Measurements from ENCODE around the gene PANK4. TPM values are rescaled to one million over a fixed set of nuclear protein-coding genes. Genes with fewer than 3 reads are reported as not detected.

The PANK4 gene
- total and polyA plus RNA-seq, 2 experiments from 2014 or later, result 18.5 to 21.3 TPM

DNA sequence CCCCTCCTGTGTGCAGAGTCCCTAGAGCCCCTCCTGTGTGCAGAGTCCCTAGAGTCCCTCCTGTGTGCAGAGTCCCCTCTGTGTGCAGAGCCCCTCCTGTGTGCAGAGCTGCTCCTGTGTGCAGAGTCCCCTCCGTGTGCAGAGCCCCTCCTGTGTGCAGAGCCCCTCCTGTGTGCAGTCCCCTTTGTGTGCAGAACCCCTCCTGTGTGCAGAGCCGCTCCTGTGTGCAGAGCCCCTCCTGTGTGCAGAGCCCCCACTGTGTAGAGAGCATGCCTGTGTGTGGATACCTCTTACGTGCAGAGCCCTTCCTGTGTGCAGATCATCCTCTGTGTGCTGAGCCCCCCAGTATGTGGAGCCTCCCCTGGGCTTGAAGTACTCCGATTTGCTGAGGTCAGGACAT lies 12.0 kb upstream of the PANK4 start:
- H2AFZ ChIP-seq, result no peak overlapping the region
- no peak overlapping the region for H3K4me3 ChIP-seq
- H3K36me3 ChIP-seq (replicated peaks; ENCODE audit: insufficient read depth, low read depth), result no peaks in the 10 kb centered on the region
- WGBS (ENCODE audit: low lambda C conversion rate, missing lambda C conversion rate), result 84% methylated on average over 4 of the region's 4 CpGs
- H3K9me3 ChIP-seq (ENCODE audit: low read depth), result no peaks in the 10 kb centered on the region
- H4K20me1 ChIP-seq (ENCODE audit: insufficient read depth, poor library complexity, severe bottlenecking), result no peaks in the 10 kb centered on the region
- TF ChIP-seq, protein P1, sequence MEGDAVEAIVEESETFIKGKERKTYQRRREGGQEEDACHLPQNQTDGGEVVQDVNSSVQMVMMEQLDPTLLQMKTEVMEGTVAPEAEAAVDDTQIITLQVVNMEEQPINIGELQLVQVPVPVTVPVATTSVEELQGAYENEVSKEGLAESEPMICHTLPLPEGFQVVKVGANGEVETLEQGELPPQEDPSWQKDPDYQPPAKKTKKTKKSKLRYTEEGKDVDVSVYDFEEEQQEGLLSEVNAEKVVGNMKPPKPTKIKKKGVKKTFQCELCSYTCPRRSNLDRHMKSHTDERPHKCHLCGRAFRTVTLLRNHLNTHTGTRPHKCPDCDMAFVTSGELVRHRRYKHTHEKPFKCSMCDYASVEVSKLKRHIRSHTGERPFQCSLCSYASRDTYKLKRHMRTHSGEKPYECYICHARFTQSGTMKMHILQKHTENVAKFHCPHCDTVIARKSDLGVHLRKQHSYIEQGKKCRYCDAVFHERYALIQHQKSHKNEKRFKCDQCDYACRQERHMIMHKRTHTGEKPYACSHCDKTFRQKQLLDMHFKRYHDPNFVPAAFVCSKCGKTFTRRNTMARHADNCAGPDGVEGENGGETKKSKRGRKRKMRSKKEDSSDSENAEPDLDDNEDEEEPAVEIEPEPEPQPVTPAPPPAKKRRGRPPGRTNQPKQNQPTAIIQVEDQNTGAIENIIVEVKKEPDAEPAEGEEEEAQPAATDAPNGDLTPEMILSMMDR (IDR thresholded peaks at IDR 0.05; ENCODE audit: poor library complexity), result no peak
- TF ChIP-seq EZH2phosphoT487 (IDR thresholded peaks at IDR 0.05; ENCODE audit: low read depth, severe bottlenecking, unreplicated experiment) (no peak), EZH2 (IDR thresholded peaks at IDR 0.05; ENCODE audit: borderline replicate concordance) (no peak)
- H3K27me3 ChIP-seq, result no peaks in the 10 kb centered on the region
- no peak overlapping the region for H3K4me2 ChIP-seq
- H3K4me1 ChIP-seq (ENCODE audit: insufficient read depth), result peaks cover 21% of the 10 kb centered on the region
- no peaks in the 10 kb centered on the region for H3K79me2 ChIP-seq
- no peak for DNase-seq (ENCODE audit: low spot score)
- no peaks in the 10 kb centered on the region for H3K9me2 ChIP-seq (replicated peaks; ENCODE audit: insufficient read depth)
- H3K27ac ChIP-seq, result no peak overlapping the region

DNA sequence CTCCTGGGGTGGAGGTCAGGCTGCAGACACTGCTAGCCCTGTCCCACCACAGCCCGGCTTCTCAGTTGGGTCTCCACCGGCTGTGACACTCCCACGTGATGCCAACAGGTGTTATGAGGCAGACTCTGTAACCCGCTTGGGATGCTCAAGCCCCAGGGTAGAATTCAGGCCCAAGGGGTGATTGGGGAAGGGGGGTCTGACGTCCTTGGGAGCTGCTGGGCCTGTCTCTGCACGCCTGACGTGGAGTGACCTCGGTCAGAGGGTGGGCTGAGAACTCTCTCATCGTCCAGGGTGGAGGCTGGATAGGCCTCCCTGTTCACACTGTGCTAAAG lies 11.4 kb upstream of the PANK4 start:
- Histone ChIP-seq H3K4me3 (no peak overlapping the region), H3K4me1 (ENCODE audit: insufficient read depth) (peaks cover 21% of the 10 kb centered on the region), H3K9me3 (ENCODE audit: low read depth) (no peaks in the 10 kb centered on the region), H3K27me3 (peaks cover 1% of the 10 kb centered on the region), H3K79me2 (no peaks in the 10 kb centered on the region), H3K9me2 (replicated peaks; ENCODE audit: insufficient read depth) (no peaks in the 10 kb centered on the region), H3K4me2 (no peak overlapping the region), H2AFZ (no peak overlapping the region), H4K20me1 (ENCODE audit: insufficient read depth, poor library complexity, severe bottlenecking) (no peaks in the 10 kb centered on the region), H3K27ac (no peak overlapping the region), H3K36me3 (replicated peaks; ENCODE audit: insufficient read depth, low read depth) (no peaks in the 10 kb centered on the region)
- TF ChIP-seq, protein P1 (IDR thresholded peaks at IDR 0.05; ENCODE audit: poor library complexity), result no peak
- TF ChIP-seq EZH2phosphoT487 (IDR thresholded peaks at IDR 0.05; ENCODE audit: low read depth, severe bottlenecking, unreplicated experiment), result no peak
- TF ChIP-seq EZH2 (IDR thresholded peaks at IDR 0.05; ENCODE audit: borderline replicate concordance), result no peak
- WGBS (ENCODE audit: low lambda C conversion rate, missing lambda C conversion rate), result 77% methylated on average over 9 of the region's 9 CpGs
- DNase-seq (ENCODE audit: low spot score), result no peak

DNA sequence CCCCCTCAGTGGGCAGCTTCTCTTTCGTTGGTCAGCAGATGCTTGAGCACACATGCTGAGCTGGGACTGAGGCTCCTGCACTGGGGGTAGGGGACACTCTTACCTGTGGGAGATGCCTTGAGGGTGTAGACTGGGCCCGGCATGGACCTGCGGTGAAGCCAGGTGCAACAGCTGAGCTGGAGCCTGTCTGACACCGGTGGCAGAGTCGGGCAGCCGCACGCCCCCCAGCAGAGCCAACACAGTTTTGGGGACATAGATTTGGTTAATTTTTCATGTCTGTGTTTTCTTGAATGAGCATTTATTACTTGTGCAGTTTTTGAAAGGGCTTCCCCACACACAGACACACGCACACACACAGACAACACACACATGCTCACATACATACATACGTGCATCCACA lies 9.6 kb upstream of the PANK4 start:
- Histone ChIP-seq H3K9me2 (replicated peaks; ENCODE audit: insufficient read depth) (no peaks in the 10 kb centered on the region), H2AFZ (no peak overlapping the region), H3K36me3 (replicated peaks; ENCODE audit: insufficient read depth, low read depth) (no peaks in the 10 kb centered on the region), H3K4me2 (no peak overlapping the region), H3K27ac (no peak overlapping the region), H3K4me3 (no peak overlapping the region), H3K9me3 (ENCODE audit: low read depth) (no peaks in the 10 kb centered on the region), H3K79me2 (no peaks in the 10 kb centered on the region), H4K20me1 (ENCODE audit: insufficient read depth, poor library complexity, severe bottlenecking) (no peaks in the 10 kb centered on the region), H3K4me1 (ENCODE audit: insufficient read depth) (peaks cover 20% of the 10 kb centered on the region), H3K27me3 (peaks cover 19% of the 10 kb centered on the region)
- TF ChIP-seq, protein P1 (IDR thresholded peaks at IDR 0.05; ENCODE audit: poor library complexity), result no peak
- 87% methylated on average over 9 of the region's 9 CpGs for WGBS (ENCODE audit: low lambda C conversion rate, missing lambda C conversion rate)
- no peak for DNase-seq (ENCODE audit: low spot score)

DNA sequence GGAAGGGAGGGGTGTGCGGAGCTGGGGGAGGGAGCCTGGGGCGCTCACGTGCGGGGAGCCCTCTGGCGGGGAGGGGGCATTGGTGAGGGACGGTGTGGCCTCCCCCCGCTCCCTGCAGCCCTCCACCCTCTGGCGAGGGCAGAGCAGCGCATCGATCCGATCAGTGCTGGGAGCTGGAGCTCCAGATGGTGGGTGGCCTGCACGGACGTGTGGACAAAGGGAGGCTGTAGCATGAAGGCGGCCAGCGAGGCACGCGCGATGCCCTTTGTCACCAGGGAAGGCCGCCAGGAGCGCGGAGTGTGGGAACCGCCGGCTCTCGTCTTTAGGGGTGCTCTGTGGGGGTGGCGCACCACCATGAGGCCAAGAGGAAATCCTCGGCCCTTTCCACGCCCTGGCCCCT lies 9.1 kb upstream of the PANK4 start:
- no peak for DNase-seq (ENCODE audit: low spot score)
- H4K20me1 ChIP-seq (ENCODE audit: insufficient read depth, poor library complexity, severe bottlenecking), result no peaks in the 10 kb centered on the region
- no peaks in the 10 kb centered on the region for H3K9me2 ChIP-seq (replicated peaks; ENCODE audit: insufficient read depth)
- no peak overlapping the region for H2AFZ ChIP-seq
- peaks cover 24% of the 10 kb centered on the region for H3K27me3 ChIP-seq
- no peaks in the 10 kb centered on the region for H3K36me3 ChIP-seq (replicated peaks; ENCODE audit: insufficient read depth, low read depth)
- no peak overlapping the region for H3K4me3 ChIP-seq
- peaks cover 15% of the 10 kb centered on the region for H3K4me1 ChIP-seq (ENCODE audit: insufficient read depth)
- H3K9me3 ChIP-seq (ENCODE audit: low read depth), result no peaks in the 10 kb centered on the region
- H3K4me2 ChIP-seq, result no peak overlapping the region
- 59% methylated on average over 16 of the region's 27 CpGs for WGBS (ENCODE audit: low lambda C conversion rate, missing lambda C conversion rate)
- TF ChIP-seq EZH2 (IDR thresholded peaks at IDR 0.05; ENCODE audit: borderline replicate concordance) (no peak), EZH2phosphoT487 (IDR thresholded peaks at IDR 0.05; ENCODE audit: low read depth, severe bottlenecking, unreplicated experiment) (no peak)
- TF ChIP-seq, protein P1 (IDR thresholded peaks at IDR 0.05; ENCODE audit: poor library complexity), result no peak
- H3K27ac ChIP-seq, result no peak overlapping the region
- no peaks in the 10 kb centered on the region for H3K79me2 ChIP-seq
